ENCODE data around the gene ZNF93. TPM values are rescaled to one million over a fixed set of nuclear protein-coding genes. Genes with fewer than 3 reads are reported as not detected.
"Not testable (repeated sequence)": the region's sequence is repeated elsewhere in the genome, so short reads cannot be mapped to it uniquely, and the experiment has no call there.

The ZNF93 gene
- total RNA-seq, 4 donors from 2014 or later = 0.36 to 4.1 (median 0.89) TPM

GRCh38 chr19:19909654-19910053, 8.9 kb downstream of the ZNF93 start:
- Histone ChIP-seq H3K4me1 (no peaks in the 10 kb centered on the region), H3K4me3 (no peak overlapping the region), H3K36me3 (no peaks in the 10 kb centered on the region), H3K9me3 (no peaks in the 10 kb centered on the region), H3K27me3 (no peaks in the 10 kb centered on the region), H3K27ac (no peak overlapping the region)
- no peak for ATAC-seq
- in situ Hi-C loops (cut with MboI; ENCODE audit: low sequenced_read_pairs in 4 of 4) = no loop called here
- intact Hi-C loops (cut with DNase I; ENCODE audit: low total_unique reads) = no loop called here
- DNase-seq = no peak
- TF ChIP-seq POLR2A (IDR thresholded peaks at IDR 0.05) (no peak), CTCF (IDR thresholded peaks at IDR 0.05 in 4 of 5, conservative IDR thresholded peaks at IDR 0.05 in 1 of 5) (no peak)

GRCh38 chr19:19911150-19911549, 10.4 kb downstream of the ZNF93 start:
- ATAC-seq = no peak
- TF ChIP-seq POLR2A (IDR thresholded peaks at IDR 0.05) = no peak
- no peak for TF ChIP-seq CTCF (IDR thresholded peaks at IDR 0.05 in 4 of 5, conservative IDR thresholded peaks at IDR 0.05 in 1 of 5)
- Histone ChIP-seq H3K9me3 (no peaks in the 10 kb centered on the region), H3K27me3 (no peaks in the 10 kb centered on the region), H3K27ac (no peak overlapping the region), H3K36me3 (no peaks in the 10 kb centered on the region), H3K4me1 (no peaks in the 10 kb centered on the region), H3K4me3 (no peak overlapping the region)
- no peak for DNase-seq
- in situ Hi-C loops (cut with MboI; ENCODE audit: low sequenced_read_pairs in 4 of 4) (no loop called here), intact Hi-C loops (cut with DNase I; ENCODE audit: low total_unique reads) (no loop called here)

DNA sequence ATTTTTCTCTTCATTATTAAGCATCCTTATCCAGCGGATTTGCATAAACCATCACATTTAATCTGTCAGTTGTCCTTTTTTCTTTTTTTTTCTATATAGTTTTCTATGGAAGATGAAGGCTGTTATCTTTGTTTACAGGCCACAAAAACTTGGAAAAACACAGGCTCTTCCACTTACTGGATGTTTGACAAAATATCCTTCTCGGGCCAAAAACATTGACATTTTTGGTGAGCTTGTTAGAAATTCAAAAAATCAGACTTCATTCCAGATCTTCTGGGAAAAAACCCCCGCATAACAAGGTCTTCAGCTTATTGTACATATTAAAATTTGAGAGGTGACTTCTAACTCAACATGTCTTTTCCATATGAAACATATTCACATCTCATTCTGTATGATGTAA, 13.8 kb downstream of the ZNF93 start:
- TF ChIP-seq POLR2A (IDR thresholded peaks at IDR 0.05) (no peak), CTCF (IDR thresholded peaks at IDR 0.05 in 4 of 5, conservative IDR thresholded peaks at IDR 0.05 in 1 of 5) (no peak)
- in situ Hi-C loops (cut with MboI; ENCODE audit: low sequenced_read_pairs in 4 of 4) (no loop called here), intact Hi-C loops (cut with DNase I; ENCODE audit: low total_unique reads) (no loop called here)
- H3K27me3 ChIP-seq = no peaks in the 10 kb centered on the region
- no peak overlapping the region for H3K27ac ChIP-seq
- ATAC-seq (no peak), DNase-seq (no peak)
- H3K4me3 ChIP-seq = no peak overlapping the region
- no peaks in the 10 kb centered on the region for H3K36me3 ChIP-seq
- H3K9me3 ChIP-seq = no peaks in the 10 kb centered on the region
- no peaks in the 10 kb centered on the region for H3K4me1 ChIP-seq

DNA sequence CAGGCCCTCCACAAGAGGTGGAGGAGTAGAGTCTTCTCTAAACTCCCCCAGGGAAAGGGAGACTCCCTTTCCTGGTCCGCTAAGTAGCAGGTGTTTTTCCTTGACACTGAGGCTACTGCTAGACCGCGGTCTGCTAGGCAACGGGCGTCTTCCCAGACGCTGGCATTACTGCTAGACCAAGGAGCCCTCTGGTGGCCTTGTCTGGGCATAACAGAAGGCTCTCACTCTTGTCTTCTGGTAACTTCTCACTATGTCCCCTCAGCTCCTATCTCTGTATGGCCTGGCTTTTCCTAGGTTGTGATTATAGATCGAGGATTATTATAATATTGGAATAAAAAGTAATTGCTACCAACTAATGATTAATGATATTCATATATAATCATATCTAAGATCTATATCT, 29.7 kb downstream of the ZNF93 start:
- H3K27ac ChIP-seq; ATAC-seq; intact Hi-C loops (cut with DNase I; ENCODE audit: low total_unique reads); H3K4me1 ChIP-seq; H3K27me3 ChIP-seq; H3K4me3 ChIP-seq: not testable (repeated sequence)
- H3K9me3 ChIP-seq = peaks cover 0 to 14% (median 4%) of the 10 kb centered on the region in 3 donors
- DNase-seq = peak in 1 of 2 donors; percentile 16
- in situ Hi-C loops (cut with MboI; ENCODE audit: low sequenced_read_pairs in 4 of 4) = loop anchor here in 3 of 4 donors (10.0 to 25.0 kb wide), 2 partner anchors 393 to 396 kb away; partner anchors contain the start of genes CILP2 (in 3 of the 3) and YJEFN3 (in 2 of the 3)
- TF ChIP-seq CTCF (IDR thresholded peaks at IDR 0.05 in 4 of 5, conservative IDR thresholded peaks at IDR 0.05 in 1 of 5) = peak in 3 of 5 experiments; percentile 18 to 45 (median 37)
- peaks cover 0 to 14% of the 10 kb centered on the region in 2 donors for H3K36me3 ChIP-seq

DNA sequence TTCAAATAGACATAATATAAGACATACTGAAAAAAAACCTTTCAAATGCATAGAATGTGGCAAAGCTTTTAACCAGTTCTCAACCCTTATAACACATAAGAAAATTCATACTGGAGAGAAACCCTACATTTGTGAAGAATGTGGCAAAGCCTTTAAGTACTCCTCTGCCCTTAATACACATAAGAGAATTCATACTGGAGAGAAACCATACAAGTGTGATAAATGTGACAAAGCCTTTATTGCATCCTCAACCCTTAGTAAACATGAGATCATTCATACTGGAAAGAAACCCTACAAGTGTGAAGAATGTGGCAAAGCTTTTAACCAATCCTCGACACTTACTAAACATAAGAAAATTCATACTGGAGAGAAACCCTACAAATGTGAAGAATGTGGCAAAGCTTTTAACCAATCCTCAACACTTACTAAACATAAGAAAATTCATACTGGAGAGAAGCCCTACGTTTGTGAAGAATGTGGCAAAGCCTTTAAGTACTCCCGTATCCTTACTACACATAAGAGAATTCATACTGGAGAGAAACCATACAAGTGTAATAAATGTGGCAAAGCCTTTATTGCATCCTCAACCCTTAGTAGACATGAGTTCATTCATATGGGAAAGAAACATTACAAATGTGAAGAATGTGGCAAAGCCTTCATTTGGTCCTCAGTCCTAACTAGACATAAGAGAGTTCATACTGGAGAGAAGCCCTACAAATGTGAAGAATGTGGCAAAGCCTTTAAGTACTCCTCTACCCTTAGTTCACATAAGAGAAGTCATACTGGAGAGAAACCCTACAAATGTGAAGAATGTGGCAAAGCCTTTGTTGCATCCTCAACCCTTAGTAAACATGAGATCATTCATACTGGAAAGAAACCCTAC, 32.9 kb downstream of the ZNF93 start:
- H3K4me1 ChIP-seq; H3K27ac ChIP-seq; H3K27me3 ChIP-seq; DNase-seq; intact Hi-C loops (cut with DNase I; ENCODE audit: low total_unique reads); ATAC-seq: not testable (repeated sequence)
- peaks cover 0 to 14% (median 4%) of the 10 kb centered on the region in 3 donors for H3K9me3 ChIP-seq
- in situ Hi-C loops (cut with MboI; ENCODE audit: low sequenced_read_pairs in 4 of 4) = loop anchor here in 3 of 4 donors (10.0 to 25.0 kb wide), 2 partner anchors 396 to 399 kb away; partner anchors contain the start of genes CILP2 (in 3 of the 3) and YJEFN3 (in 2 of the 3)
- peak overlapping the region in 1 of 4 donors; percentile 8 for H3K4me3 ChIP-seq
- peaks cover 0 to 14% of the 10 kb centered on the region in 2 donors for H3K36me3 ChIP-seq
